ENCODE data around the gene VPREB3.
A peak's percentile ranks its signal among the peaks of the same experiment; 100 is the strongest.

The VPREB3 gene

GRCh38 chr22:23754220-23754919, at the start of gene VPREB3:
TSS of gene VPREB3 (minus strand) at chr22:23754425. CDS start at chr22:23754363, 62 bp downstream.
- Mint-ChIP-seq H3K9me3 (no peaks in the 10 kb centered on the region), H3K27ac (ENCODE audit: low read depth) (no peak within 1 kb of the TSS), H3K27me3 (no peaks in the 10 kb centered on the region), H3K4me1 (peaks cover 13% of the 10 kb centered on the region), H3K4me3 (peak within 1 kb of the TSS; percentile 48), H3K36me3 (ENCODE audit: insufficient read depth) (peaks cover 3% of the 10 kb centered on the region)
- ATAC-seq (replicated peaks; ENCODE audit: extremely low read depth, poor library complexity, severe bottlenecking) (no peak), DNase-seq (ENCODE audit: low spot score in 2 of 2) (no peak)

DNA sequence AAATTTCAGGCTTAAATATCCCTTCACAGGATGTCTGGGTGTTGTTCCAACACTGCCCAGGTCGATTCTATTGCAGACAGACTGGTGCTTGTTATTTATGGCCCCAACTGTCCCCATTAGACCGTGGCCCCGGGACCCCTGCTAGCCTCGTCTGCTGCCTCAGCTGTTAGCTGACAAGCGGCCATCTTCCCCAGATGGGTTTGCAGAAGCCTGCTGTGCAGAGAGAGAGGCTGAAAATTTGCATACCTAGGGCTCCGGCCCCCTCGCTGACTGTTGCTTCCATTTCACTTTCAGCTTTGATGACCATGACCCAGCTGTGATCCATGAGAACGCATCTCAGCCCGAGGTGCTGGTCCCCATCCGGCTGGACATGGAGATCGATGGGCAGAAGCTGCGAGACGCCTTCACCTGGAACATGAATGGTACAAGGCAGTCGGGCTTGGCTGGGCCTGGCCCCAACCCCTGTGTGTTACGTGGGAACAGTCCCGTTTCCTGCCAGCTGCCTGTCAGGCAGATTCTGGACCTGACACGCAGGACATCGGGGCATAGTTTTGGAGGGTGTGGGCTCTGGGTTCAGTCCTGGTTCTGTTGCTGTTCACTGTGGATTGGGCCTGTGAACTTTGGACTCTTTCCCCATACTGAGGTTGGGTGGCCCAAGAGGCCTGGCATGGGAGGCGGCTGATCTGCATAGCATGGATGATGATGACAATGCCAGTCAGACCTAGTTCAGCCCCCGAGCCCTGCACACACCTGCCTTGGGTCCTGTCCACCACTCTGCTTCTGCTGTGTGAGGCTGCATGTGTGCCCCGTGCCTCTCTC, 49.0 kb upstream of the VPREB3 start:
- no peak for DNase-seq (ENCODE audit: low spot score in 2 of 2)
- Mint-ChIP-seq H3K9me3 (no peaks in the 10 kb centered on the region), H3K36me3 (ENCODE audit: insufficient read depth) (peaks cover 62% of the 10 kb centered on the region), H3K4me3 (no peak overlapping the region), H3K4me1 (no peaks in the 10 kb centered on the region), H3K27ac (ENCODE audit: low read depth) (no peak overlapping the region), H3K27me3 (no peaks in the 10 kb centered on the region)
- no peak for ATAC-seq (replicated peaks; ENCODE audit: extremely low read depth, poor library complexity, severe bottlenecking)

DNA sequence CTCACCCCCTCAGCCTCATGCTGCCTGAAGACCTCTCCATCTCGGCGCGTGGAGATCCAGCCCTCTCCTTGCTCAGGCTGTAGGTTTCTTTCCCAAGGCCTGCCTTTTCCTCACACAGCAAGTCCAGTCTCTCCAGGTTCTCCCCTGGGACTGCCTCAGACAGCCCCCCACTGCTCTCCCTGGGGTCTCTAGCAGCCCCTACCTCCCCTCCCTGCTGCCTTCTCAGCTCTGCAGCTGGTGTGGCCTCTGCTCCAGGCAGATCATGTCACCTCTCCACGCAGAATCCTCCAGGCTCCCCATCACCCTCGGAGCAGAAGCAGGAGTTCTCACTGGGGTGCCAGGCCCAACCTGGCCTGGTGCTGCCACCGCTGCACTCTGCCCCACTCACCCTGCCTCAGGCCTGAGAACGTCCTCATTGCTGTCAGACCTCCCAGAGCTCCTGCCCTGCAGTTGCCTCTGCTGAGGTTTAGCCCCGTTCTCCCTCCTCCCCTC, 47.7 kb upstream of the VPREB3 start:
- peak overlapping the region; percentile 67 for H3K27ac Mint-ChIP-seq (ENCODE audit: low read depth)
- no peaks in the 10 kb centered on the region for H3K4me1 Mint-ChIP-seq
- no peak for DNase-seq (ENCODE audit: low spot score in 2 of 2)
- H3K36me3 Mint-ChIP-seq (ENCODE audit: insufficient read depth) = peaks cover 57% of the 10 kb centered on the region
- H3K4me3 Mint-ChIP-seq = no peak overlapping the region
- ATAC-seq (replicated peaks; ENCODE audit: extremely low read depth, poor library complexity, severe bottlenecking) = no peak
- H3K9me3 Mint-ChIP-seq = no peaks in the 10 kb centered on the region
- H3K27me3 Mint-ChIP-seq = no peaks in the 10 kb centered on the region

GRCh38 chr22:23801238-23801821, 47.1 kb upstream of the VPREB3 start:
- ATAC-seq (replicated peaks; ENCODE audit: extremely low read depth, poor library complexity, severe bottlenecking) (no peak), DNase-seq (ENCODE audit: low spot score in 2 of 2) (no peak)
- Mint-ChIP-seq H3K9me3 (no peaks in the 10 kb centered on the region), H3K27me3 (no peaks in the 10 kb centered on the region), H3K27ac (ENCODE audit: low read depth) (peak overlapping the region; percentile 67), H3K4me1 (no peaks in the 10 kb centered on the region), H3K36me3 (ENCODE audit: insufficient read depth) (peaks cover 56% of the 10 kb centered on the region), H3K4me3 (no peak overlapping the region)

- DNase-seq (ENCODE audit: low spot score in 2 of 2) (no peak), ATAC-seq (replicated peaks; ENCODE audit: extremely low read depth, poor library complexity, severe bottlenecking) (no peak)
- H3K27ac Mint-ChIP-seq (ENCODE audit: low read depth) = peak overlapping the region; percentile 67
- H3K4me3 Mint-ChIP-seq = no peak overlapping the region
- peaks cover 56% of the 10 kb centered on the region for H3K36me3 Mint-ChIP-seq (ENCODE audit: insufficient read depth)
- H3K27me3 Mint-ChIP-seq = no peaks in the 10 kb centered on the region
- no peaks in the 10 kb centered on the region for H3K4me1 Mint-ChIP-seq
- no peaks in the 10 kb centered on the region for H3K9me3 Mint-ChIP-seq
Observed at GRCh38 chr22:23800297-23801237, 46.3 kb upstream of the VPREB3 start.

DNA sequence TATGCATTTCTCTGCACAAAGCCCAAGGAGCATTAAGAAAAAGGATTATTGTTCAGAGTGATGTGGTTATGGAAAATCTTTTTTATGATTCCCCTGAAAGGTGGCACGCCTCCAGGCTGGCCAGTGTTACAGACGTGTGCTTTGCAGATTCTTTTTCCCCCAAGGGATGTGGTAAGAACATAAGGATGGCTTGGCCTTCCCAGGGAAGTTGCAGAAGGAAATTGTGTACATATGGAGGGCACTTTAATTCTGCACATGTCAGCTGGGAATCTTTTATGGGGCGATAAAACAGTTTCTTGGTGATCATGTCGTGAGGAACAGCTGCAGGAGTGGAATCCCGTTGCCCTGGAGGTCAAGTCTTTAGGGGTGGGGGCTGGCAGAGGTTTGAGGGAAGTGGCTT, 42.2 kb upstream of the VPREB3 start:
- Mint-ChIP-seq H3K4me3 (no peak overlapping the region), H3K27me3 (no peaks in the 10 kb centered on the region), H3K36me3 (ENCODE audit: insufficient read depth) (peaks cover 59% of the 10 kb centered on the region), H3K27ac (ENCODE audit: low read depth) (no peak overlapping the region), H3K4me1 (peaks cover 12% of the 10 kb centered on the region), H3K9me3 (no peaks in the 10 kb centered on the region)
- DNase-seq (ENCODE audit: low spot score in 2 of 2) (no peak), ATAC-seq (replicated peaks; ENCODE audit: extremely low read depth, poor library complexity, severe bottlenecking) (no peak)

GRCh38 chr22:23793326-23793725, 39.1 kb upstream of the VPREB3 start:
- ATAC-seq (replicated peaks; ENCODE audit: extremely low read depth, poor library complexity, severe bottlenecking) (no peak), DNase-seq (ENCODE audit: low spot score in 2 of 2) (no peak)
- Mint-ChIP-seq H3K36me3 (ENCODE audit: insufficient read depth) (peaks cover 35% of the 10 kb centered on the region), H3K4me1 (peaks cover 23% of the 10 kb centered on the region), H3K27me3 (no peaks in the 10 kb centered on the region), H3K27ac (ENCODE audit: low read depth) (no peak overlapping the region), H3K4me3 (no peak overlapping the region), H3K9me3 (no peaks in the 10 kb centered on the region)

GRCh38 chr22:23791738-23792645, 37.8 kb upstream of the VPREB3 start:
- Mint-ChIP-seq H3K36me3 (ENCODE audit: insufficient read depth) (peaks cover 36% of the 10 kb centered on the region), H3K9me3 (no peaks in the 10 kb centered on the region), H3K4me3 (no peak overlapping the region), H3K27me3 (no peaks in the 10 kb centered on the region), H3K4me1 (peaks cover 23% of the 10 kb centered on the region), H3K27ac (ENCODE audit: low read depth) (no peak overlapping the region)
- ATAC-seq (replicated peaks; ENCODE audit: extremely low read depth, poor library complexity, severe bottlenecking) = no peak
- DNase-seq (ENCODE audit: low spot score in 2 of 2) = no peak

DNA sequence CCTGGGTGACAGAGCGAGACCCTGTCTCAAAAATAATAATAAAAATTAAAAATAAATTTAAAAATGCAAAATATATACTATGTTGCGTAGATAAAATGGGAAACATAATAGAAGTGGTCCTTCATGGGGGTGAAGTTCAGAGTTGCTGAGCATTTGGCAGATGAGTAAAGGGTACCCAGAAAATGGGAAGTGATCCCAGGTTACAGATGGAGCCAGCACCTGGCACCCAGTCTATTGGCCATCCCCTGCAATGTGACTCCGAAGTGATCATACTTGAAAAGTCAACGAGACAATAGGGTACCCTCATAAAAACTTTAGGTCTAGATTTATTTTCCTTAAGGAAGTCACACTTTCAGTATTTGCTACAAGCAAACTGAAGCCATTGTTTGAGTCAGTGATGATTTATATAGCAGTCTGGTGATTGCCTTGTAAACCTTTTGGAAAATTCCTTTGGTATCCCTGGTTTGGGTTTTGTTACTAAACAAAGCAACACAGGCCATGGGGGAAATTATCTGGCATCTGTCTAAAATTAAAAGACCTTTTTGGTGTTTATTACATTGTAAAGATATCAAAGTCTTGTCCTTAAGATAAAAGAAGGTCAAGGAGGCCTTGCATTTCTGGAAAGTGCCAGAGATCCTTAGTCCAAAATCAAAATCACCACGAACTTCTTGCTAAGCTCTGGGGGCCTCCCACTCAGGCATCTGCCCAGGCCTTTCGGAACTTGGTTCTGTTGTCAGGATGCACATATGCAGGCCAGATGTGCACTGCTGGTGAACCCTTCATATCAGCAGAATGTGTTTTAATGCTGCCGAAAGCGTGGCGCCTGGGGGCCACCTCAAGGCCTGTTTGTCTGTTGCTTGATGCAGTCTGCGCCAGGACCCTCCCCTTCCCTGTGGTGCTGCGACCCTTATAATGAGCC, 36.9 kb upstream of the VPREB3 start:
- peaks cover 23% of the 10 kb centered on the region for H3K4me1 Mint-ChIP-seq
- no peaks in the 10 kb centered on the region for H3K9me3 Mint-ChIP-seq
- H3K27ac Mint-ChIP-seq (ENCODE audit: low read depth) = no peak overlapping the region
- no peak overlapping the region for H3K4me3 Mint-ChIP-seq
- no peaks in the 10 kb centered on the region for H3K27me3 Mint-ChIP-seq
- H3K36me3 Mint-ChIP-seq (ENCODE audit: insufficient read depth) = peaks cover 31% of the 10 kb centered on the region
- ATAC-seq (replicated peaks; ENCODE audit: extremely low read depth, poor library complexity, severe bottlenecking) (no peak), DNase-seq (ENCODE audit: low spot score in 2 of 2) (no peak)

DNA sequence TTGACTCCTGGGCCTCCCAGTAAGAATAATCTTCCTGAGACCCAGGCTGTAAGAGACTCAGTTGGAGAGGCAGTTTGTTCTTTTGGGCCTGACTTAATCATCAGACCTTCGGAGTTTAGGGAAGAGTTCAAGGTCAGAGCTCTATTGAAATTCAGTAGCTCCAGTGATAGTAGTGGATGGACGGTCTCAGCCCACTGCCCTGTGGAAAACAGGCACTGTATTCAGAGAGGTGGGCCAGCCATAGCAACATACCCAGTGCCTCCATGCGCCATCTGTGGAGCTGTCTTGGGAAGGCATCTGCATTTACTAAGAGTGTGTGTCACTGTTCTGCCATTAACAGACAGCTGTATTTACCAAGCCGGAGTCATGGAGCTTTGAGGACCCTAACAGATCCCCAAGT, 35.4 kb upstream of the VPREB3 start:
- no peak for DNase-seq (ENCODE audit: low spot score in 2 of 2)
- Mint-ChIP-seq H3K36me3 (ENCODE audit: insufficient read depth) (peaks cover 23% of the 10 kb centered on the region), H3K27me3 (no peaks in the 10 kb centered on the region), H3K4me1 (peaks cover 23% of the 10 kb centered on the region), H3K27ac (ENCODE audit: low read depth) (no peak overlapping the region), H3K9me3 (no peaks in the 10 kb centered on the region), H3K4me3 (no peak overlapping the region)
- no peak for ATAC-seq (replicated peaks; ENCODE audit: extremely low read depth, poor library complexity, severe bottlenecking)

GRCh38 chr22:23789121-23789520, 34.9 kb upstream of the VPREB3 start:
- no peaks in the 10 kb centered on the region for H3K27me3 Mint-ChIP-seq
- no peaks in the 10 kb centered on the region for H3K9me3 Mint-ChIP-seq
- peaks cover 20% of the 10 kb centered on the region for H3K36me3 Mint-ChIP-seq (ENCODE audit: insufficient read depth)
- H3K4me3 Mint-ChIP-seq = no peak overlapping the region
- DNase-seq (ENCODE audit: low spot score in 2 of 2) (no peak), ATAC-seq (replicated peaks; ENCODE audit: extremely low read depth, poor library complexity, severe bottlenecking) (no peak)
- peaks cover 27% of the 10 kb centered on the region for H3K4me1 Mint-ChIP-seq
- H3K27ac Mint-ChIP-seq (ENCODE audit: low read depth) = no peak overlapping the region
